ENCODE measurements around the gene EIF4A2. TPM values are rescaled to one million over a fixed set of nuclear protein-coding genes. Genes with fewer than 3 reads are reported as not detected.

The EIF4A2 gene
- total RNA-seq, 1 experiment from 2014 or later = 398 TPM

- H2BK5ac ChIP-seq (ENCODE audit: insufficient read length, low read length) = no peak overlapping the region
- no peak overlapping the region for H3K9ac ChIP-seq (ENCODE audit: extremely low read depth, insufficient read length, low read length)
- H3K14ac ChIP-seq (ENCODE audit: insufficient read depth, low read length) = no peak overlapping the region
- H3K9me3 ChIP-seq (ENCODE audit: control insufficient read depth, low read depth, low read length) = no peaks in the 10 kb centered on the region
- no peak overlapping the region for H3K18ac ChIP-seq (ENCODE audit: insufficient read length, low read depth, low read length)
- no peak overlapping the region for H2BK120ac ChIP-seq (ENCODE audit: low read depth, low read length, poor library complexity, severe bottlenecking)
- no peak overlapping the region for H3K56ac ChIP-seq (ENCODE audit: insufficient read length, low read depth, low read length)
- H3K4me1 ChIP-seq (ENCODE audit: insufficient read depth, low read length) = peaks cover 4% of the 10 kb centered on the region; the same call in 1 of the 2 replicates
- WGBS (ENCODE audit: extremely low coverage, insufficient read length, low lambda C conversion rate) = no CpG with 5 or more reads among the region's 2 CpGs
- no peaks in the 10 kb centered on the region for H3K27me3 ChIP-seq (ENCODE audit: insufficient read depth, low read length)
- H2BK20ac ChIP-seq (ENCODE audit: low read depth, low read length, poor library complexity, severe bottlenecking) = no peak overlapping the region
- no peaks in the 10 kb centered on the region for H4K20me1 ChIP-seq (ENCODE audit: control insufficient read depth, insufficient read depth, insufficient read length)
- no peak overlapping the region for H4K91ac ChIP-seq (ENCODE audit: insufficient read length, low read depth, low read length)
- no peak overlapping the region for H2BK12ac ChIP-seq (ENCODE audit: insufficient read length, low read depth, low read length)
- no peaks in the 10 kb centered on the region for H3K9me3 Mint-ChIP-seq
- no peak overlapping the region for H3T11ph ChIP-seq (ENCODE audit: low read length)
- H3K27me3 Mint-ChIP-seq (ENCODE audit: low read depth) = peaks cover 2% of the 10 kb centered on the region
- no peak overlapping the region for H3K23ac ChIP-seq (ENCODE audit: insufficient read length, low read depth, low read length)
- no peak overlapping the region for H2BK15ac ChIP-seq (ENCODE audit: low read depth, low read length)
- H2AK5ac ChIP-seq (ENCODE audit: insufficient read length, low read length) = no peak overlapping the region
- H4K5ac ChIP-seq (ENCODE audit: insufficient read length, low read depth, low read length) = no peak overlapping the region
- H3K27ac ChIP-seq (ENCODE audit: insufficient read length, low read depth, low read length) = no peak overlapping the region
- no peaks in the 10 kb centered on the region for H3K79me1 ChIP-seq (ENCODE audit: insufficient read depth, low read depth, low read length, poor library complexity, severe bottlenecking)
- H3K4ac ChIP-seq (ENCODE audit: low read depth, low read length) = no peak overlapping the region
- H4K8ac ChIP-seq (replicated peaks; ENCODE audit: insufficient read length, low read depth, low read length) = no peak overlapping the region
- no peak for DNase-seq
- H3K79me2 ChIP-seq (ENCODE audit: insufficient read depth, low read length) = peaks cover 2% of the 10 kb centered on the region; the same call in 1 of the 2 replicates
- H3K27ac Mint-ChIP-seq = no peak overlapping the region
- no peak overlapping the region for H3K4me2 ChIP-seq (ENCODE audit: insufficient read depth, insufficient read length, low read length)
- peaks cover 12 to 15% of the 10 kb centered on the region in 2 experiments for H3K4me1 Mint-ChIP-seq
- no peak overlapping the region for H3K4me3 Mint-ChIP-seq
- no peaks in the 10 kb centered on the region for H3K23me2 ChIP-seq (ENCODE audit: insufficient read length, low read depth, low read length, poor library complexity, severe bottlenecking)
- no peaks in the 10 kb centered on the region; a peak in 1 of 7 replicates for H3K36me3 Mint-ChIP-seq (ENCODE audit: insufficient read depth in 1 of 3, low read depth in 3 of 3)
- no peak for TF ChIP-seq CTCF (conservative IDR thresholded peaks at IDR 0.05)
- H2AFZ ChIP-seq (ENCODE audit: low read length) = no peak overlapping the region
These were observed 33.1 kb upstream of the EIF4A2 start for GRCh38 chr3:186750316-186750715.

Measured in H9 (cell line).